SK-N-SH (cell line): ENCODE results near the gene MCEMP1. TPM values are rescaled to one million over a fixed set of nuclear protein-coding genes. Genes with fewer than 3 reads are reported as not detected.

Experiments used
- CTCF ChIA-PET: fragments of 300-600, 350-600 bp; formaldehyde crosslinking; extraction: SDS; loops from one replicate; lab custom pipeline; 2021; lab: Yijun Ruan, JAX
- POLR2A ChIA-PET: fragments of 350-600 bp; sonication (Branson Sonifier 250); formaldehyde crosslinking; extraction: SDS; loops from one replicate; lab custom pipeline; 2020; ENCODE audit warnings: antibody characterized with exemption, inconsistent platforms; lab: Yijun Ruan, JAX
- DNase-seq: peaks from one replicate; pipeline ENCODE4 v3.0.0; 2012
- H2AFZ ChIP-seq: fragments of 200-600 bp; sonication (generic); 2 replicates; pipeline ENCODE4 v1.8.1; 2016; ENCODE audit warnings: antibody characterized with exemption, mild to moderate bottlenecking, low read depth
- H3F3A ChIP-seq: fragments of 200-600 bp; sonication (generic); replicated peaks from 2 replicates; pipeline ENCODE3; 2016; ENCODE audit warnings: antibody characterized with exemption, mild to moderate bottlenecking; ENCODE audit not compliant: insufficient read depth
- H3K27ac ChIP-seq, 2 experiments: fragments of 200-500 bp in 1 of 2; fragments of 200-600 bp in 1 of 2; sonication (Bioruptor generic) in 1 of 2; sonication (generic), shearing (Covaris generic) in 1 of 2; 2 replicates each; pipeline versions ENCODE4 v1.5.1 to v1.6.1; 2014 to 2016; ENCODE audit warnings: low read depth in 2 of 2, inconsistent platforms in 1 of 2, low read length in 1 of 2, mild to moderate bottlenecking in 1 of 2, mixed read lengths in 1 of 2
- H3K27me3 ChIP-seq: fragments of 200-600 bp; sonication (generic), shearing (Covaris generic); 2 replicates; pipeline ENCODE4 v1.6.1; 2016; ENCODE audit warnings: mixed run types; ENCODE audit not compliant: insufficient read depth
- H3K36me3 ChIP-seq, 2 experiments: fragments of 200-500 bp in 1 of 2; fragments of 200-600 bp in 1 of 2; sonication (Bioruptor generic) in 1 of 2; sonication (generic) in 1 of 2; replicated peaks in 1 of 2; 2 replicates each; pipeline versions ENCODE3 to v1.5.1; 2014 to 2016; ENCODE audit warnings: low read length in 1 of 2, mild to moderate bottlenecking in 1 of 2; ENCODE audit not compliant: insufficient read depth in 2 of 2, control insufficient read depth in 1 of 2
- H3K4me1 ChIP-seq, 2 experiments: fragments of 200-500 bp in 1 of 2; fragments of 200-600 bp in 1 of 2; sonication (Bioruptor generic) in 1 of 2; sonication (generic), shearing (Covaris generic) in 1 of 2; 2 replicates each; pipeline versions ENCODE4 v1.5.1 to v1.6.1; 2014 to 2016; ENCODE audit warnings: low read depth in 1 of 2, low read length in 1 of 2, mixed run types in 1 of 2; ENCODE audit not compliant: insufficient read depth in 2 of 2, control insufficient read depth in 1 of 2
- H3K4me2 ChIP-seq: fragments of 200-600 bp; sonication (generic), shearing (Covaris generic); 2 replicates; pipeline ENCODE4 v1.6.1; 2017; ENCODE audit warnings: mixed run types
- H3K4me3 ChIP-seq, 2 experiments: fragments of 200-500 bp in 1 of 2; fragments of 200-600 bp in 1 of 2; sonication (Bioruptor generic) in 1 of 2; sonication (generic), shearing (Covaris generic) in 1 of 2; 2 replicates each; pipeline versions ENCODE4 v1.5.1 to v1.8.1; 2014 to 2016; ENCODE audit warnings: low read depth in 2 of 2, inconsistent platforms in 1 of 2, low read length in 1 of 2, mild to moderate bottlenecking in 1 of 2, mixed read lengths in 1 of 2, moderate library complexity in 1 of 2
- H3K79me2 ChIP-seq: fragments of 200-600 bp; sonication (generic); 2 replicates; pipeline ENCODE4 v1.8.1; 2017; ENCODE audit warnings: mild to moderate bottlenecking; ENCODE audit not compliant: insufficient read depth
- H3K9ac ChIP-seq: fragments of 200-600 bp; sonication (generic); 2 replicates; pipeline ENCODE4 v1.6.1; 2017; ENCODE audit warnings: mixed run types
- H3K9me2 ChIP-seq: fragments of 200-600 bp; sonication (generic); 2 replicates; pipeline ENCODE4 v1.6.1; 2017; ENCODE audit warnings: mixed run types
- H3K9me3 ChIP-seq: fragments of 200-600 bp; sonication (generic); 2 replicates; pipeline ENCODE4 v1.6.1; 2017; ENCODE audit warnings: mixed run types, mild to moderate bottlenecking, moderate library complexity
- H4K20me1 ChIP-seq: fragments of 200-600 bp; sonication (generic); 2 replicates; pipeline ENCODE4 v1.6.1; 2017; ENCODE audit warnings: mild to moderate bottlenecking, mixed run types; ENCODE audit not compliant: insufficient read depth
- EP300 ChIP-seq, 2 experiments: IDR thresholded peaks; 2 replicates each; pipeline versions ENCODE4 v1.4.0 to v1.6.1; 2012; ENCODE audit warnings: borderline replicate concordance in 1 of 2, low read depth in 1 of 2, low read length in 1 of 2
- FOXJ3 ChIP-seq: sonication (generic); formaldehyde crosslinking; IDR thresholded peaks from 2 replicates; pipeline ENCODE4 v1.5.1; 2020; ENCODE audit warnings: mild to moderate bottlenecking, missing genetic modification reagents
- FOXM1 ChIP-seq: IDR thresholded peaks from 2 replicates; pipeline ENCODE4 v1.4.0; 2012; ENCODE audit warnings: low read depth, mild to moderate bottlenecking
- GABPA ChIP-seq: IDR thresholded peaks from 2 replicates; pipeline ENCODE4 v1.4.0; 2012; ENCODE audit warnings: low read depth, mild to moderate bottlenecking
- GATA2 ChIP-seq: sonication (generic); formaldehyde crosslinking; IDR thresholded peaks from 2 replicates; pipeline ENCODE4 v1.5.0; 2020; ENCODE audit warnings: mild to moderate bottlenecking, missing genetic modification reagents
- MEF2A ChIP-seq: IDR thresholded peaks from 2 replicates; pipeline ENCODE4 v1.4.0; 2012; ENCODE audit warnings: low read depth, borderline replicate concordance
- PBX3 ChIP-seq: IDR thresholded peaks from 2 replicates; pipeline ENCODE4; 2012
- POLR2AphosphoS5 ChIP-seq: IDR thresholded peaks from 2 replicates; pipeline ENCODE4 v1.6.1; 2012; ENCODE audit warnings: low read depth, low read length
- RAD21 ChIP-seq: IDR thresholded peaks from 2 replicates; pipeline ENCODE4 v1.6.1; 2012; ENCODE audit warnings: mild to moderate bottlenecking, low read length
- RXRA ChIP-seq: IDR thresholded peaks from 2 replicates; pipeline ENCODE4 v1.4.0; 2012; ENCODE audit warnings: low read depth, mild to moderate bottlenecking, borderline replicate concordance
- SMC3 ChIP-seq: IDR thresholded peaks from 2 replicates; pipeline ENCODE4 v1.6.1; 2012; ENCODE audit warnings: low read depth, low read length, improper control_type of control experiment
- USF2 ChIP-seq: fragments of 150-350 bp; IDR thresholded peaks from 2 replicates; pipeline ENCODE4 v1.6.1; 2017; ENCODE audit warnings: antibody characterized with exemption, low read length, low read depth, borderline replicate concordance
- WGBS: methylation state at CpG from one replicate; pipeline ENCODE4 v1.1.6; 2017; ENCODE audit warnings: low lambda C conversion rate; 5-methylcytosine and 5-hydroxymethylcytosine counted together
- polyA plus RNA-seq, 3 experiments: library from polyadenylated mRNA; depleted of rRNA; stranded (reverse); fragments of >200 nt; gene quantifications; 2 replicates each; pipeline ENCODE4 v1.2.3, GENCODE V29; 2012

The MCEMP1 gene
- polyA plus RNA-seq, 1 of the 3 experiments (the other 2 are of a cell fraction): not detected

- Histone ChIP-seq H3K4me2 (no peak overlapping the region), H3K9me2 (no peaks in the 10 kb centered on the region), H3K4me3 (no peak overlapping the region), H3K4me1 (no peaks in the 10 kb centered on the region), H3K9ac (no peak overlapping the region), H3K79me2 (no peaks in the 10 kb centered on the region), H3K27ac (no peak overlapping the region), H2AFZ (no peak overlapping the region), H3K9me3 (no peaks in the 10 kb centered on the region), H4K20me1 (no peaks in the 10 kb centered on the region), H3K27me3 (peaks cover 57% of the 10 kb centered on the region), H3F3A (no peaks in the 10 kb centered on the region), H3K36me3 (no peaks in the 10 kb centered on the region)
- TF ChIP-seq EP300 (IDR thresholded peaks at IDR 0.05; ENCODE audit: borderline replicate concordance in 1 of 2, low read depth in 1 of 2, low read length in 1 of 2) (no peak), SMC3 (no peak), GATA2 (CRISPR knock-in tag) (no peak), POLR2AphosphoS5 (no peak)
- no peak for DNase-seq
- 8% methylated on average over 9 of the region's 9 CpGs for WGBS
- ChIA-PET POLR2A (no interaction called here), CTCF (interaction anchor here (2.3 to 2.9 kb wide), 2 partner anchors 8 to 104 kb away, joined by 11 to 12 read pairs; partner anchors contain the start of gene TRAPPC5)
These were observed 4.4 kb upstream of the MCEMP1 start for GRCh38 chr19:7672522-7672921.

- Histone ChIP-seq H3K9ac (no peak overlapping the region), H2AFZ (no peak overlapping the region), H3K27me3 (peaks cover 56% of the 10 kb centered on the region), H3K4me3 (no peak overlapping the region), H3K9me3 (no peaks in the 10 kb centered on the region), H3K27ac (no peak overlapping the region), H3K36me3 (no peaks in the 10 kb centered on the region), H3K4me1 (no peaks in the 10 kb centered on the region; a peak in 1 of 4 replicates), H3F3A (no peaks in the 10 kb centered on the region), H3K9me2 (no peaks in the 10 kb centered on the region), H4K20me1 (no peaks in the 10 kb centered on the region), H3K79me2 (no peaks in the 10 kb centered on the region), H3K4me2 (no peak overlapping the region)
- ChIA-PET CTCF (interaction anchor here (0.6 to 2.9 kb wide), 3 partner anchors 22 to 106 kb away, joined by 3 to 11 read pairs (median 3); no protein-coding TSS in a partner anchor), POLR2A (no interaction called here)
- peak; percentile 81 for DNase-seq
- peak; percentile 94 for TF ChIP-seq PBX3
- TF ChIP-seq RXRA: no peak
- 41% methylated on average over 19 of the region's 21 CpGs for WGBS
These were observed 2.6 kb upstream of the MCEMP1 start for GRCh38 chr19:7674010-7675005.

GRCh38 chr19:7676376-7676775 is 514 bp upstream of the MCEMP1 start:
- peaks cover 42% of the 10 kb centered on the region for H3K27me3 ChIP-seq
- peaks cover 0 to 6% of the 10 kb centered on the region in 2 experiments; a peak in 1 of 4 replicates for H3K4me1 ChIP-seq
- H4K20me1 ChIP-seq: no peaks in the 10 kb centered on the region
- no peak for TF ChIP-seq MEF2A
- TF ChIP-seq SMC3: no peak
- TF ChIP-seq PBX3: no peak
- TF ChIP-seq FOXJ3: no peak
- TF ChIP-seq EP300 (IDR thresholded peaks at IDR 0.05; ENCODE audit: borderline replicate concordance in 1 of 2, low read depth in 1 of 2, low read length in 1 of 2): no peak
- no peak for TF ChIP-seq FOXM1
- TF ChIP-seq RAD21: no peak
- TF ChIP-seq USF2: no peak
- no peak for TF ChIP-seq GABPA
- no peaks in the 10 kb centered on the region for H3K36me3 ChIP-seq
- H3K9me2 ChIP-seq: no peaks in the 10 kb centered on the region
- H3K9ac ChIP-seq: no peak overlapping the region
- H3K4me3 ChIP-seq: no peak overlapping the region
- 38% methylated on average over 7 of the region's 7 CpGs for WGBS
- ChIA-PET POLR2A (no interaction called here), CTCF (interaction anchor here (1.2 to 3.8 kb wide), 3 partner anchors 108 to 322 kb away, joined by 3 to 22 read pairs (median 10); no protein-coding TSS in a partner anchor)
- no peak overlapping the region for H2AFZ ChIP-seq
- H3F3A ChIP-seq: no peaks in the 10 kb centered on the region
- no peaks in the 10 kb centered on the region for H3K9me3 ChIP-seq
- no peak for DNase-seq
- peaks cover 7% of the 10 kb centered on the region for H3K79me2 ChIP-seq
- no peak overlapping the region for H3K4me2 ChIP-seq
- H3K27ac ChIP-seq: no peak overlapping the region
